KBM-7 (cell line): ENCODE measurements around the gene HNRNPCL4.
"Not testable (repeated sequence)": the region's sequence is repeated elsewhere in the genome, so short reads cannot be mapped to it uniquely, and the experiment has no call there.

Source experiments
- DNase-seq: peaks from one replicate; pipeline ENCODE4 v3.0.0-alpha.2; 2015
- in situ Hi-C: fragments of 300-500 bp; cut with MboI; formaldehyde crosslinking; loops from 2 replicates; pipeline ENCODE4 v1.14.3; 2020; ENCODE audit warnings: low sequenced_read_pairs, low pct_unique_long_range_greater_than_20kb, mixed read lengths

The HNRNPCL4 gene

GRCh38 chr1:13165531-13165930 lies at the start of gene HNRNPCL4:
Gene HNRNPCL4, minus strand, starts transcription at chr1:13165631. Its CDS starts 164 bp downstream, at chr1:13165467.
- in situ Hi-C loops, DNase-seq: not testable (repeated sequence)

GRCh38 chr1:13208712-13209111 lies 43.3 kb upstream of the HNRNPCL4 start:
- in situ Hi-C loops, DNase-seq: not testable (repeated sequence)

- DNase-seq, in situ Hi-C loops: not testable (repeated sequence)
Observed at GRCh38 chr1:13201309-13201708, 35.9 kb upstream of the HNRNPCL4 start, which contains the start of gene PRAMEF13. Gene PRAMEF13, minus strand, starts transcription at chr1:13201409. Its CDS starts 1,820 bp downstream, at chr1:13199589.

- DNase-seq, in situ Hi-C loops: not testable (repeated sequence)
Observed at GRCh38 chr1:13171548-13171947, 6.1 kb upstream of the HNRNPCL4 start, which contains the start of gene PRAMEF9. Gene PRAMEF9, plus strand, starts transcription at chr1:13171848. Its CDS starts 3,433 bp downstream, at chr1:13175281.

- in situ Hi-C loops, DNase-seq: not testable (repeated sequence)
Observed at GRCh38 chr1:13155909-13156308, 9.5 kb downstream of the HNRNPCL4 start, which contains the start of gene PRAMEF26. Gene PRAMEF26, minus strand, starts transcription at chr1:13156009. Its CDS starts 2,914 bp downstream, at chr1:13153095.

- in situ Hi-C loops, DNase-seq: not testable (repeated sequence)
Observed at GRCh38 chr1:13116754-13117153, 48.7 kb downstream of the HNRNPCL4 start, which contains the start of gene HNRNPCL2. Gene HNRNPCL2, minus strand, starts transcription at chr1:13116854. Its CDS starts 454 bp downstream, at chr1:13116400.
